ENCODE measurements around the gene A4GALT.
A peak's percentile ranks its signal among the peaks of the same experiment; 100 is the strongest.
"Not testable (repeated sequence)": the region's sequence is repeated elsewhere in the genome, so short reads cannot be mapped to it uniquely, and the experiment has no call there.

Gene A4GALT

DNA sequence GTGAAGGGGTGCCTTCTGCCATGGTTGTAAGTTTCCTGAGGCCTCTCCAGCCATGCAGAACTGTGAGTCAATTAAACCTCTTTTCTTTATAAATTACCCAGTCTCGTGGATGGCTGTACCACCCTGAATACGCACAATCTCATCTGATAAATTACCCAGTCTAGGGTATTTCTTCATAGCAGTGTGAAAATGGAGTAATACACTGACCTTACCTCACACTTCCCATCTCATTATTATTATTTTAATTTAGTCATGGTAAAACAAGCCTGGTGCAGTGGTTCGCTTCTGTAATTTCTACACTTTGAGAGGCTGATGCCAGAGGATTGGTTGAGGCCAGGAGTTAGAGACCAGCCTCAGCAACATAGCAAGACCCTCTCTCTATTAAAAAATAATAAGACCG lies 41.0 kb downstream of the A4GALT start:
- DNase-seq = no peak

DNA sequence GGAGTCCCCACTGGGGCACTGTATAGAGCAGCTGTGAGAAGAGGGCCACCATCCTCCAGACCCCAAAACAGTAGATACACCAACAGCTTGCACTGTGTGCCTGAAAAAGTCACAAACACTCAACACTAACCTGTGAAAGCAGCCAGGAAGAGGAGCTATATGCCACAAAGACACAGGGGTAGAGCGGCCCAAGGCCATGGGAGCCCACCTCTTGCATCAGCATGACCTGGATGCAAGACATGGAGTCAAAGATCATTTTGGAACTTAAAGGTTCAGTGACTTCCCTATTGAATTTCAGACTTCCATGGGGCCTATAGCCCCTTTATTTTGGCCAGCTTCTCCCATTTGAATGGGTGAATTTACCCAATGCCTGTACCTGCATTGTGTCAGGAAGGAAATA lies 41.8 kb downstream of the A4GALT start:
- DNase-seq = no peak

DNA sequence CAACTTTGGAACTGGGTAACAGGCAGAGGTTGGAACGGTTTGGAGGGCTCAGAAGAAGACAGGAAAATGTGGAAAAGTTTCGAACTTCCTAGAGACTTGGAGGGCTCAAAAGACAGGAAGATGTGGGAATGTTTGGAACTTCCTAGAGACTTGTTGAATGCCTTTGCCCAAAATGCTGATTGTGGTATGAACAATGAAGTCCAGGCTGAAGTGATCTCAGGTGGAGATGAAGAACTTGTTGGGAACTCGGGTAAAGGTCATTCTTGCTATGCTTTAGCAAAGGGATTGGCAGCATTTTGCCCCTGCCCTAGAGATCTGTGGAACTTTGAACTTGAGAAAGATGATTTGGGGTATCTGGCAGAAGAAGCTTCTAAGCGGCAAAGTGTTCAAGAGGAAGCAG lies 42.7 kb downstream of the A4GALT start:
- DNase-seq = not testable (repeated sequence)

DNA sequence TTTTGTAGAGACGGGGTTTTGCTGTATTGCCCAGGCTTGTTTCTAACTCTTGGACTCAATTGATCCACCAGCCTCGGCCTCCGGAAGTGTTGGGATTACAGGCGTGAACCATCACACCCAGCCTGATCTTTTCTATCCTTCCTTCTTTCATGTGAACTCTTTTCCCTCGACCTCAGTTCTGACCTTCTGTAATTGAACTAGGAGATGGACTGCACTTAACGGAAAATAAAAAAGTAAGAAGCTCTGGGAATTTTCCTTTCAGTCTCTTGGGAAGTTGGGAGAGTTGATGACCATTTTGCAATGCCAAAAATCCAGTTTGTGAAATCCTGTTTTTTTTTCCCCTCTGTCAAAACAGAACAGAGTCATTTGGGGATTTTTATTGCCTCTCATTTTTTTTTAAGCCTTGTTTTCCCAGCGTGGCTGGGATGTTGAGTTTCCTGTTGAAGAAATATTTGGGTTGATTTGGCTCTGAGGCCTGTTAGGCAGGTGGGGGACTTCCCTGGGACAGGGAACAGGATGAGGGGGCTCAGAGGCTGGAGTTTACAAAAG lies 44.5 kb downstream of the A4GALT start:
- no peak for DNase-seq

DNA sequence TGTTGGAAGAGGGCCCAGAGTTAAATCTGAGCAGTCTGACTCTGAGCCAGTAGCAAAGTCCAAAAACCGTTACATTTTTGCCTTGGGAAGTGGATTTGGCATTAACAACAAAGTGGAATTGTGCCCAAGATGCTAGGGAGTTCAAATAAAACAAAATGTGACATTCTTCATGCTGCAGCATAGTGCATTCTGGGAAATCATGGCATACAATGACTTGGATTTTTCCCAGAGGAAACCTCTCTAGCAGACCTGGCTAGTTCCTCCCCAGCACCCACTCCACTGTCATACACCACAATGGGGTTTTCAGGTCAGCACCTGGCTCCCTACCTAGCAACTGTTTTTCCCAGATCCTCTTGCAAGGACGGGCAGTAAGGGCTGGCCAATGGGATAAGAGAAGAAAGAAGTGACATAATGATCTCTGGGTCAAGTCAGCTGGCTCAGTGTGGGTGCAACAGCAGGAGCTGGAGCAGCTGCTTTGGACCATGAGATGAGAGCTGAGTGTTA lies 46.7 kb downstream of the A4GALT start:
- no peak for DNase-seq

DNA sequence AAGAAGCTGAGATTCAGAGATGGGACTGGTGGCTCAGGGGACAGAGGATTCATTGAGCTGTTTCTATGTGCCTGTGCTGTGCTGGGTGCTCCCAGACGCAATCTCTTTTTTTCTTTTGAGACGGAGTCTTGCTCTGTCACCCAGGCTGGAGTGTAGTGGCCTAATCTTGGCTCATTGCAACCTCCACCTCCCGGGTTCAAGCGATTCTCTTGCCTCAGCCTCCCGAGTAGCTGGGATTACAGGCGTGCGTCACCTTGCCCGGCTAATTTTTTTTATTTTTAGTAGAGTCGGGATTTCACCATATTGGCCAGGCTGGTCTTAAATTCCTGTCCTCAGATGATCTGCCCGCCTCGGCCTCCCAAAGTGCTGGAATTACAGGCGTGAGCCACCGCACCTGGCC lies 47.6 kb downstream of the A4GALT start:
- not testable (repeated sequence) for DNase-seq

DNA sequence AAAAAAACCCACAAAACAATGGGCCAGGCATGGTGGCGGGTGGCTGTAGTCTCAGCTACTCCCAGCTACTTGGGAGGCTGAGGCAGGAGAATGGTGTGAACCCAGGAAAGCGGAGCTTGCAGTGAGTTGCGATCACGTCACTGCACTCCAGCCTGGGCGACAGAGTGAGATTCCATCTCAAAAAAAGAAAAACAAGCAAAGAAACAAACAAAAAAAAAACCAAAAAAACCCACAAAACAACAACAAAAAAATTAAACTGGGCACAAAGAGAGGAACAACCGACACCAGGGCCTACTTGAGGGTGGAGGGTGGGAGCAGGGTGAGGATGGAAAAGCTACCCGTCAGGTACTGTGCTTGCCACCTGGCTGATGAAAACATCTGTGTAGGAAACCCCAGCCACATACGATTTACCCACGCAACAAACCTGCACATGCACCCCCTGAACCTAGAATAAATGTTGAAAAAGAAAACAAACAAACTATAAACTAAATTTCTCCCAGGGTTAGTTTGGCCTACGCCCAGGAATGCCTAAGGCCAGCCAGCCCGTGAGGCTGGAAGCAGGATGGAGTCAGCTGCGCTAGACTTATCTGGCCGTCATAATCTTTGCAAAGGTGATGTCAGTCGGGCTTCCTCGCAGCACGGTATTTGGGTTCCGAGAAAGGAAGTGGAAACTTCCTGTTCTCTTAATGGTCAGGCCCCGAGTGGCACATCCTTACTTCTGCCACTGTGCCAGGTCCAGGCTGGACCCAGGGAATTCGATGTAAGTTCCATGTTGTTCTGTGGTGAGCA lies 49.6 kb downstream of the A4GALT start:
- DNase-seq = no peak

DNA sequence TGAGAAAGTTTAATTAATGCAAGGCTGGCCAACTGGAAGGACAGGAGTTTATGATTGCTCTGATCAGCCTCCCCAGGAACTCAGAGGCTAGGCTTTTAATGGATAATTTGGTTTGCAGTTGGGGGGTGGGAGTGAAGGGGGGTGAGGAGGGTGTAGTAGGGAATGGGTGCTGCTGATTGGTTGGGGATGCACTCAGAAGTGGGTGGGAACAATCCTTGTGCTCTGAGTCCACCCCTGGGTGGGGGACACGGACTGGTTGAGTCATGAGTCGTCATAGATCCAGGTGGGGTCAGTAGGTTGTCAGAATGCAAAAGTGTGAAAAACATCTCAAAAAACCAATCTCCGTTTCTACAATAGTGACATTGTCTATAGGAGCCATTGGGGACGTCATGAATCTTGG lies 50.6 kb downstream of the A4GALT start:
- no peak for DNase-seq

DNA sequence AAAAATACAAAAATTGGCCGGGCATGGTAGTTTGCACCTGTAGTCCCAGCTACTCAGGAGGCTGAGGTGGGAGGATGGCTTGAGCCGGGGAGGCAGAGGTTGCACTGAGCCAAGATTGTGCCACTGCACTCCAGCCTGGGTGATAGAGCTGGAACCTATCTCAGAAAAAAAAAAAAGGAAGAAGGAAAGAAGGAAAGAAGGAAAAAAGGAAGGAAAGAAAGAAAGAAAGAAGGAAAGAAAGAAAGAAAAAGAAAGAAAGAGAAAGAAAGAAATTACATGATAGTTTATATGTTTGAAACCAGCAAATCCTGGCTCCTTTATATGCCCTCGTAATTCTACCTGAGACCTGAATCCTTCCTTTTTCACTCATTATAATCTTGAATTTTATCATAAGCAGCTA lies 54.3 kb downstream of the A4GALT start:
- DNase-seq = not testable (repeated sequence)

DNA sequence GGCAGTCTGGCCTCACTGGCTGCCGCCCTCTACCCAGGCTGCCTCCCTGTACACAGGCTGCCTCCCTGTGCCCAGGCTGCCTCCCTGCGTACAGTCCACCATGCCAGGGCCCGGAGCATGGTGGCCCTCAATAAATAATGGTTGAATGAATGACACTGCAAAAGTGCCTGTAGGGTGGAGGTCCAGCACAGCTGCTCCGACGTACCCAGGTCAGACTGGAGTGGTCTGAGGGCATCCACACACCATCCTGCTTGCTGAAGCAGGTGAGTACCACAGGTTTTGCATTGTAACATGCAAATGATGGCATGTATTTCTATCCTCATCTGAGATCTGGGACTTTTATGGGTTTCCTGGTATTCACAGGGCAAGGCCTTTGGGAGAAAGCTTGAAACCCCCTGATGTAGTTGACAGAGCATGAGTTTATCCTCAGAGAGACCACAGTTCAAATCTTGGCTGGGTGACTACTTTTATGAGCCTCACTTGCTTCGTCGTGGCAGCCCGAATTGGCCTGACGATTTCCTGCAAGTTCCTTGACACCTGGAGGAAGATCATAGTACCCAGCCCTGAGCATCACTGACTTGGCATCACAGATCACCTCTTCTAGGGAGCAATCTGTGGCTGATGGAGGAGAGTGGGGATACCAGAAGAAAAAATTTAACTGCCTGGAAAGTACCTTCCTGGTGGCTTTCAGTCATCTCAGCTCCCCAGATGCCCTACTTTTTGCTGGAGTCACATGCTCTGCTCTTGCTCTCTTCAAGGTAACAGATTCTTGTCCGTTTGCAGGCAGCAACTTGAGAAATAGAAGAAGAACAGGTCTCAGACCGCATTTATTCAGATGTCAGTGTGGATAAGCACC lies 55.5 kb downstream of the A4GALT start:
- DNase-seq = no peak

DNA sequence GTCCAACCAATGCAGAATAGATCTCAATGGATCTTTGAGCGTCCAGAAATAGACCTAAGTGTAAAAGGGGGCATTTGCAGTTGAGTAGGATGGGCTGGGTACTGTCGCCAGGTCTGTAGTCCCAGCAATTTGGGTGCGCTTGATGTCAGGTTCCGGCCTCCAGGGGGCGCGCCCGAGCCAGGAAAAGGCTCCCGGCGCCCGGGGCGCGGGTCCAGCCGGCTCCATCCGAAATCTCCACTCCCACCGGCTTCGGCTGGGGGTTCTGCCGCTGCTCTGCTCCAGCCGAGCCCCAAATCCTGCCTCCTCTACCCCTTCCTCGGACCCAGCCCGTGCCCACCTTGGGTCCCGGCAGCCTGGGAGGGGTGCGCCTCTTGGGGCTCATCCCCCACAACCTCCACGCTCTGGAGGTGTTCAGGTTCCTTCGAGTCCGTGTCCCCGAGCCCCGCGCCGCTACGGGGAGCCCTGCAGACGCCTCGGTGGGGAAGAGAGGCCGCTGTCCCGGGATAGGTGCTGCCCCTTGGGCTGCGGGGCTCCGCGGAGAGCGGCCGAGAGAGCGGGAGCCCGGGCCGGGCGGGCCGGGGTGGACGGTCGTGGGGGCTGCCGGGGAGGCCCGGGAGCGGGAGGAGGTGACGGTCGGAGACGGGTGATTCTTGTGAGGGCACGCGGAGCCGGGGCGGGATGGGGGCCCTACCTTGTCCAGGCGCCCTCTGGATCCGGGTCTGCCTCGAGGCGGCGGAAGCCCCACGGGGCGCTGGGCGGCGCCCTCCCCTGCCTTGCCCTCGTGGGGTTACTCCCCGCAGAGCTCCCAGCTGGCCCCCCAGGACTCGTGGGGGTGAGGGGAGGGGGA lies 58.5 kb downstream of the A4GALT start:
- no peak for DNase-seq

DNA sequence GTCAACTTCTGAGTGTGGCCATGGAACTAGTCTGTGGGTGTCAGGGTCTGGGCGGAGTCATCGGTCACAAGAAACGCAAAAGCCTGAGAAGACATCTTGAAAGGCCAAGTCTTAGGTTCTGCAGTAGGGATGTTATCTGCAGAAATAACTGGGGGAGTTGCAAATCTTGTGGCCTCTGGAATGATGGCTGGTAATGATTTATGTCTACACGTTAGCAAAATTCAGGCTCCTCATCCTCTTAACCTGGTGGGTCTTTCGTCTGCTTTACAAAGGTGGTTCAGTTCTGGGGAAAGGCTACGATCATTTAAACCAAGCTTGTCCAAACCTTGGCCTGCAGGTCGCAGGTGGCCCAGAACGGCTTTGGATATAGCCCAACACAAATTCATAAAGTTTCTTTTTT lies 64.1 kb downstream of the A4GALT start:
- no peak for DNase-seq

DNA sequence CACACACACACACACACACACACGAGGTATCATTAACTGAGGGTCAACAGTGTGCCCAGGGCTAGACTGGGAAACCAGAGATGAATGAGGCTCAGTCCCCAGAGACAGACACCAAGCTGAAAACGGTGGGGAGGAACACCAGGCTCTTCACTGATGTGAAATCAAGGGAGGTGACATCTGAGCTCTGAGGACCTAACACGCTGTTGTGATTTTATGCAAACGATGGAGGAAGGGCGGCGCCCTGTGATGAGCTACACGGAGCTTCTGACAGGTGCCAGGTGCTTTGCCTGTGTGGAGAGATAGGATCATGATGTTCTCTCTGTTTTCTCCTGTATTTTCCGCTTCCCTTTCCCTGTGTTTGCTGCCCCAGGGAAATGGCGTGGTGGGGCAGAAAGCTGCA lies 65.0 kb downstream of the A4GALT start:
- DNase-seq = peak; percentile 51

DNA sequence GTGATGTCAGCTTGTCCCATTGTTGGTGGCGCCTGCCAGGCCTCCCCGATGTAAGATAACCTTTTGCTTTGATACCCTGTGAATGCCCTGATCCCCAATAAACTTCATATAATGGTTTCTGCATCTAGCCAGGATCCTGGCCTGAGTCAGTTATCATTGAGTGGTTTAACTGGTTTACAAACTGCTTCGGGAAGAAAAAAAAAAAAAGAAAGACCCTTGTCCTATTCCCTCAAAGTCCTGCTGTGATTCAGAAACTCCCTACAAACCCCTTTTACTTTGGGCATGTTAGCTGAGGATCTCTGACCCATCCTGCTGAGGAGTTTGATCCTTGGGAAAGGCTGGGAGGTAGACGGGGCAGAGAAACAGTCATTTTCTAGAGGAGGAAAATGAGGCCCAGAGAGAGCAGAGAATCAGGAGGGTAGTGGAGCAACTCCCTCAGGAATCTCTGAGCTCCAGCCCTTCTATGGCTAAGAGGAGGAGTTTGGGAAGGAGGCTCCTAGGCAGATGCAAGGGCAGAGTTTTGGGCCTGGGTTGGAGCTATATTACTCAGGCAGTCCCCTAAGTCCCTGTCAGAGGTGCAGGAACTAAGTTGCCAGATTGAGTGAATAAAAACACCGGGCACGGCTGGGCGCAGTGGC lies 66.1 kb downstream of the A4GALT start:
- no peak for DNase-seq

DNA sequence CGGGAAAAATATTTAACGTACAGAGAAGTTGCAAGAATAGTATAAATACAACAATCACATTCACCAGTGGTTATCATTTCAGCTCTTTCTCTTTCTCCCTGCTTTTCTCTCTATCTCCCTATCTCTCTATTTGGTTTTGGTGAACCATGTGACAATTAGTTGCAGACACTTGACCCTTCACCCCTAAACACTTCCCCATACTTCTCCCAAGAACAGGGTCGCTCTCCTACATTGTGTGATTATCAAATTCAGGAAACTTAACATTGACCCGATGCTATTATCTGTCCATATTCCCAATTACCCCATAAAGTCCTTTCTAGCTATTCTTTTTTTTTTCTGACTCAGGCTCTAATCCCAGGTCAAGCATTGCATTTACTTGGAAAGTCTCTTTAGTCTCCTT lies 66.7 kb downstream of the A4GALT start:
- DNase-seq = no peak

DNA sequence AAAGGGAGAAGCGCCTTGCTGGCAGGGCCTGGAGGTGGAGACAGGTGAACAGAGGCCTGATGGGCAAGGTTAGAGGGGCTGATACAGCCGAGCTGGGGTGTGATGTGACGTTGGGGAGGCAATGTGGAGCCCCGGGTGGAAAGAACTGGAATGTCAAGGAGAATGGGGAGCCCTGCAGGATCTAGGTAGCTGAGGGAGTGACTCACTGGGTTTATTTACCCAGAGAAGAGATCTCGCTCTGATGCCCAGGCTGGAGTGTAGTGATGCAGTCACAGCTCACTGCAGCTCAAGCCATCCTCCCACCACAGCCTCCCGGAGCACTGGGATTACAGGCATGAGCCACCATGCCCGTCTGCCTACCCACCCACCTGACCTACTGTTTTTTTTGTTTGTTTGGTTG lies 69.5 kb downstream of the A4GALT start:
- DNase-seq = no peak

DNA sequence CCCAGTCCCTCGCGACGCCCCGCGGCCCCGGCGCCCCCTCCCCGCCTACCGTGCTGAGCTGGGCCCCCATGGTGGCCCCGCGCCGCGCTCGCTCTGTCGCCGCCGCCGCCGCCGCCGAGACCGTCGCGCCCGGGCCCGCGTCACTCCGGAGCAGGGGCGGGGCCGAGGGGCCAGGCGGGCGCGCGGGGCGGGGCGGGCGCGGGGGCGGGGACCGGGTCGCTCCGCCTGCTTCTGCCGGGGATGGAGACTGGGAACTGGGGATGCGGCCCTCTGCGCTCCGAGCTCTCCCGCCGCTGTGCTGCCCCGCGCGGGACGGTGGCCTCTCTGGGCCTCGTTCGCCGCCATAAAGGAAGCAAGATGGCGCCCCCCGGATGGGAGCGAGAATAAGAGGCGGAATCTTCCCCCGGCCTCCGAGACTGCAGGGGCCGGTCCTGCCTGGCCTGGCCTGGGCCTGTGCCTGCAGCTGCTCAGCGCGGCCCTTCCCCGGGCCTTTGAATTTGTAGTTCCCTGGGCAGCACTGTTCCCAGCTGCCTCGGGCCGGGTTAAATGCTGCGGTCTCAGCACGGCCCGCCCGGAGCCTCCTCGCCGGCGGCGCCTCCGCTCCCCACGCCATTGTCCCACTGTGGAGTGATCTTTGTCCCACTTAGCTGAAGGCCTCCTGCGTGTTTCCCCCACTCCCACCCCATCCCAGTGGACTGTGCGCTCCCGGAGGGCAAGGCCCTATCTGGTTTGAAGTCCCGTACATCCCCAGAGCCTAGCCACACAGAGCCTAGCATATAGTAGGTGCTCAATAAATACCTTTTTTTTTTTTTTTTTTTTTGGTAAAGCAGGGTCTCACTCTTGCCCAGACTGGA lies 71.2 kb downstream of the A4GALT start, which contains the start of gene CYB5R3:
CYB5R3 (minus strand) TSS at position 147 of the 854 bp plus-strand sequence; CDS start at position 70, 77 bp downstream.
- DNase-seq = peak; percentile 65

DNA sequence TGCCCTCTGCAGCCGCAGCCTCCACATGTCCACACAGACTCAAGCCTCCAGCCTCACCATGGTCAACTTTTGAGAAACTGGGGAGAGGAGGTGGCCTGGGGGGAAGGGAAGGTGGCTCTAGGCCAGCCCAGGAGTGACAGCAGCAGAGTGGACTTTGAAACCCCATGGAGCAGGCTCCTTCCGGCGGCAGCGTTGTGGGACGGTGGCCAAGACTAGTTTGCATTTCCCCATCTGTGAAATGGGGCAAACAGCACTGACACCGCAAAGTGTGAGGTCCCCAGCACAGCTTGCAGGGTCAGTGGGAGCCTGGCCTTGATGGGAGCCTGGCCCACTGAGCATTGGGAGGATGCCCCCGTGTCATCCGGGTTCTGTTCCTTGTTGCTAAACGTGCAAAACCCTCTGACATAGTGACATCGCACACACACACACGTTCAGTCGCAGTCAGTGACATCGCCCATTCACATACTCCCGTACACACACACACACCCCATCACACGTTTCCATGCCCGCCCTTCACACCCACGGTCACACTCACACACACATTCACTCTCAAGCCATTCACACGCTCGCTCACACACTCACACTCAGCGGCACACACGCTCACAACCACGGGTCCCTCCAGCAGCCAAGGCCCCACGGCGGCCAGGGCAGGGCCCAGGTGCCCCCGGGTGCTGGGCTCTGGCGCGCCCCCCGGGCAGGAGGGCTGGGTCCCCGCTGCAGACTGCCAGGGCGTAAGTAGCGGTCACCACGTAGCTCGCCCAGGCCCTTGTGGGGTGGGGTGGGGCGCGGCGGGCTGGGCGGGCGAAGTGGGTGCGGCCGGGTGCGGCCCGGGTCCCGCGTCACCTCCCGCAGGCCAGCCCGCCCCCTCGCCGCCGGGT lies 72.1 kb downstream of the A4GALT start:
- DNase-seq = no peak

DNA sequence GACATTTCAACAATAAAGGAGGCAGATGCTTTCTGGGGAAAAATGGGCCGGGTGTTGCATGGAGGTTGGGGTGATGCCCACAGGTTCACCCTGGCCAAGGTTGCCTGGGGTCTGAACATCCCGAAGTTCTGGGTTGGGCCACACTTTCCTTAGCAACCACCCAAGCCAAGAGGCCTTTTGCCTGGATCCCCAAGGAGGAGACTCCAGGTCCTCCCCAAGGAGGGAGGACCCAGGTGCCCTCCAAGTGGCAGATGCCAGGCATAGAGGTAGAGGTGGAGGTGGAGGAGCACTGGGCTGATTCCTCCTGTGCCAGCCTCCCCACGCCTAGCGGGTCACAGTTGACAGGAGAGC lies 72.7 kb downstream of the A4GALT start:
- no peak for DNase-seq

All from NCI-H1105 (cell line).